ENCODE data around the gene OR4C13. TPM values are rescaled to one million over a fixed set of nuclear protein-coding genes. Genes with fewer than 3 reads are reported as not detected.

Gene OR4C13
- total RNA-seq, 1 experiment from 2014 or later = not detected

Other genes with a start within 250 kb of the OR4C13 start
- gene OR4C12, start 30.1 kb downstream of the OR4C13 start, total RNA-seq (2022) = not detected in 2 replicates
- not detected in 2 replicates for gene OR4C45, start 80.5 kb downstream of the OR4C13 start, total RNA-seq (2022)